Measurements from ENCODE around the gene CAPN8. TPM values are rescaled to one million over a fixed set of nuclear protein-coding genes. Genes with fewer than 3 reads are reported as not detected.

Gene CAPN8
- total RNA-seq, 1 experiment from 2014 or later, result 0.54 TPM

DNA sequence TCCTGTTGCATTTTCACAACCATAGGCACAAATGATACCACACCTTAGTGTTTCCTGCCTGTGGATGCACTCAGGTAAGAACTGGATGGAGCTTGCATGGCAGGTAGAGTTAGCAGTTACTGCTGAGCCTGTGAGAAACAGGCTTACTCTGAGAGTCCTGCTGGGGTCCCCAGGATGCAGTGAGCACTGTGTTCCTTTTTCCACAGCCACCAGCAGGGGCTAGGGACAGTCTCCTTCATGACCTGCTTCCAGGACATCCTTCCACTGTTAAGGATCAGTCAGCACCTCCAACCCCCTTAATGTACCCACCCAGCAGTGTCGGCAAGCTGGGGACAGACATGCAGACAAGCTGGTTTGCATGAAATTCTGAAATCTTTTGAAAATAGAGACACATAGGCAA lies 16.3 kb downstream of the CAPN8 start:
- no peak overlapping the region for H3K27ac ChIP-seq (ENCODE audit: low read depth, low read length)
- no peak overlapping the region for H2AFZ ChIP-seq (ENCODE audit: low read depth, low read length, poor library complexity, severe bottlenecking)
- no peaks in the 10 kb centered on the region for H3K9me2 ChIP-seq (ENCODE audit: insufficient read depth)
- RAD21 ChIA-PET (ENCODE audit: low non-redundant PET in 1 of 2, low total read pairs in 2 of 2, uncharacterized antibody in 2 of 2, unreplicated experiment in 2 of 2), result no interaction called here
- no peak overlapping the region for H3K9ac ChIP-seq (ENCODE audit: low read length)
- TF ChIP-seq, protein P1, sequence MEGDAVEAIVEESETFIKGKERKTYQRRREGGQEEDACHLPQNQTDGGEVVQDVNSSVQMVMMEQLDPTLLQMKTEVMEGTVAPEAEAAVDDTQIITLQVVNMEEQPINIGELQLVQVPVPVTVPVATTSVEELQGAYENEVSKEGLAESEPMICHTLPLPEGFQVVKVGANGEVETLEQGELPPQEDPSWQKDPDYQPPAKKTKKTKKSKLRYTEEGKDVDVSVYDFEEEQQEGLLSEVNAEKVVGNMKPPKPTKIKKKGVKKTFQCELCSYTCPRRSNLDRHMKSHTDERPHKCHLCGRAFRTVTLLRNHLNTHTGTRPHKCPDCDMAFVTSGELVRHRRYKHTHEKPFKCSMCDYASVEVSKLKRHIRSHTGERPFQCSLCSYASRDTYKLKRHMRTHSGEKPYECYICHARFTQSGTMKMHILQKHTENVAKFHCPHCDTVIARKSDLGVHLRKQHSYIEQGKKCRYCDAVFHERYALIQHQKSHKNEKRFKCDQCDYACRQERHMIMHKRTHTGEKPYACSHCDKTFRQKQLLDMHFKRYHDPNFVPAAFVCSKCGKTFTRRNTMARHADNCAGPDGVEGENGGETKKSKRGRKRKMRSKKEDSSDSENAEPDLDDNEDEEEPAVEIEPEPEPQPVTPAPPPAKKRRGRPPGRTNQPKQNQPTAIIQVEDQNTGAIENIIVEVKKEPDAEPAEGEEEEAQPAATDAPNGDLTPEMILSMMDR (IDR thresholded peaks at IDR 0.05 in 2 of 3, conservative IDR thresholded peaks at IDR 0.05 in 1 of 3; ENCODE audit: borderline replicate concordance in 1 of 3, insufficient read depth in 1 of 3, low read depth in 2 of 3, low read length in 2 of 3), result no peak
- no peak for TF ChIP-seq FOSL1 (IDR thresholded peaks at IDR 0.05; ENCODE audit: low read depth)
- no peak for TF ChIP-seq YY1 (IDR thresholded peaks at IDR 0.05; ENCODE audit: extremely low read depth, insufficient replicate concordance, low read depth, low read length)
- TF ChIP-seq ELF1 (IDR thresholded peaks at IDR 0.05; ENCODE audit: borderline replicate concordance, low read depth), result no peak
- TF ChIP-seq POLR2AphosphoS5 (IDR thresholded peaks at IDR 0.05; ENCODE audit: low read depth, low read length), result no peak
- TF ChIP-seq, protein P2, sequence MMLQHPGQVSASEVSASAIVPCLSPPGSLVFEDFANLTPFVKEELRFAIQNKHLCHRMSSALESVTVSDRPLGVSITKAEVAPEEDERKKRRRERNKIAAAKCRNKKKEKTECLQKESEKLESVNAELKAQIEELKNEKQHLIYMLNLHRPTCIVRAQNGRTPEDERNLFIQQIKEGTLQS (IDR thresholded peaks at IDR 0.05), result no peak
- TF ChIP-seq RAD21 (IDR thresholded peaks at IDR 0.05; ENCODE audit: low read depth), result no peak
- TF ChIP-seq POLR2A (IDR thresholded peaks at IDR 0.05; ENCODE audit: borderline replicate concordance, extremely low read depth, insufficient read depth, insufficient read length), result no peak
- no peak for TF ChIP-seq SP1 (IDR thresholded peaks at IDR 0.05; ENCODE audit: low read depth)
- TF ChIP-seq EZH2phosphoT487 (IDR thresholded peaks at IDR 0.05; ENCODE audit: borderline replicate concordance), result no peak
- no peak for TF ChIP-seq EGR1 (IDR thresholded peaks at IDR 0.05; ENCODE audit: low read depth)
- CTCF ChIA-PET, result no interaction called here
- peaks cover 0 to 6% of the 10 kb centered on the region in 2 experiments; a peak in 2 of 4 replicates for H3K4me1 ChIP-seq (ENCODE audit: control insufficient read depth in 1 of 2, insufficient read depth in 2 of 2, low read length in 2 of 2)
- H3K27me3 ChIP-seq (ENCODE audit: insufficient read depth, low read length), result no peaks in the 10 kb centered on the region; the same call in 1 of the 2 replicates
- H3K36me3 ChIP-seq (ENCODE audit: control insufficient read depth in 1 of 2, insufficient read depth in 2 of 2, low read length in 2 of 2), result no peaks in the 10 kb centered on the region
- no peak overlapping the region for H3K4me3 ChIP-seq (replicated peaks in 1 of 2; ENCODE audit: low read depth in 1 of 2, low read length in 2 of 2)
- no peak overlapping the region for H3K4me2 ChIP-seq (ENCODE audit: low read length)
- no peak for DNase-seq (ENCODE audit: low read depth, low spot score)
- no peak for ATAC-seq
- BruUV-seq (replicated peaks), result no TSS peak
- H3K9me3 ChIP-seq (ENCODE audit: control insufficient read depth in 1 of 2, insufficient read depth in 1 of 2, low read depth in 1 of 2, low read length in 2 of 2), result no peaks in the 10 kb centered on the region
- no peaks in the 10 kb centered on the region for H3K79me2 ChIP-seq (ENCODE audit: insufficient read depth, low read length)
- intact Hi-C loops (cut with micrococcal nuclease), result no loop called here
- POLR2A ChIA-PET, result no interaction called here
- H4K20me1 ChIP-seq (ENCODE audit: insufficient read depth), result no peaks in the 10 kb centered on the region
